GM23338 (cell line): ENCODE data around the gene RPA1. TPM values are rescaled to one million over a fixed set of nuclear protein-coding genes. Genes with fewer than 3 reads are reported as not detected.

Experiments
- ATAC-seq: fragments of 200-7000 bp; cut with Tn5 transposase; 3 replicates; pipeline ENCODE4 v1.9.1; 2020
- DNase-seq: peaks from one replicate; pipeline ENCODE4 v3.0.0-alpha.2; 2015; ENCODE audit warnings: low spot score
- H2AFZ ChIP-seq: fragments of 200-600 bp; sonication (generic); 2 replicates; pipeline ENCODE4 v1.8.0; 2016; ENCODE audit warnings: antibody characterized with exemption, mild to moderate bottlenecking, moderate library complexity
- H3F3A ChIP-seq: fragments of 200-600 bp; sonication (generic); replicated peaks from 2 replicates; pipeline ENCODE4 v1.8.0; 2017; ENCODE audit warnings: antibody characterized with exemption, mixed run types, low read depth
- H3K27ac ChIP-seq: fragments of 200-600 bp; sonication (generic); 2 replicates; pipeline ENCODE4 v1.6.1; 2016; ENCODE audit warnings: low read depth
- H3K27me3 ChIP-seq: fragments of 200-600 bp; sonication (generic); 2 replicates; pipeline ENCODE4 v1.8.0; 2016; ENCODE audit warnings: mild to moderate bottlenecking, mixed run types, moderate library complexity; ENCODE audit not compliant: insufficient read depth
- H3K36me3 ChIP-seq: fragments of 200-600 bp; sonication (generic); 2 replicates; pipeline ENCODE4 v1.8.0; 2016; ENCODE audit warnings: mild to moderate bottlenecking; ENCODE audit not compliant: insufficient read depth
- H3K4me1 ChIP-seq: fragments of 200-600 bp; sonication (generic); 2 replicates; pipeline ENCODE4 v1.8.0; 2016; ENCODE audit warnings: mild to moderate bottlenecking, moderate library complexity; ENCODE audit not compliant: insufficient read depth
- H3K4me2 ChIP-seq: fragments of 200-600 bp; sonication (generic); 2 replicates; pipeline ENCODE4 v1.7.1; 2017; ENCODE audit warnings: mixed run types
- H3K4me3 ChIP-seq: fragments of 200-600 bp; sonication (generic); 2 replicates; pipeline ENCODE4 v1.6.1; 2016; ENCODE audit warnings: mixed run types
- H3K79me2 ChIP-seq: fragments of 200-600 bp; sonication (generic); replicated peaks from 2 replicates; pipeline ENCODE4 v1.8.0; 2017; ENCODE audit warnings: mild to moderate bottlenecking; ENCODE audit not compliant: insufficient read depth
- H3K9me2 ChIP-seq: fragments of 200-600 bp; sonication (generic); 2 replicates; pipeline ENCODE4 v1.8.0; 2017; ENCODE audit not compliant: insufficient read depth
- H4K20me1 ChIP-seq: fragments of 200-600 bp; sonication (generic); replicated peaks from 2 replicates; pipeline ENCODE4 v1.8.0; 2017; ENCODE audit warnings: mild to moderate bottlenecking; ENCODE audit not compliant: insufficient read depth
- H3K27ac Mint-ChIP-seq: 2 replicates; pipeline ENCODE4 v1.8.0; 2020; ENCODE audit warnings: inconsistent platforms, mild to moderate bottlenecking, moderate library complexity, mixed read lengths
- H3K27me3 Mint-ChIP-seq: 3 replicates; pipeline ENCODE4 v1.8.0; 2022; ENCODE audit warnings: low read depth, mild to moderate bottlenecking, moderate library complexity, mixed read lengths, inconsistent platforms; ENCODE audit not compliant: insufficient read depth, poor library complexity
- H3K36me3 Mint-ChIP-seq: 3 replicates; pipeline ENCODE4 v1.8.0; 2021; ENCODE audit warnings: low read depth, mild to moderate bottlenecking, inconsistent platforms, moderate library complexity, mixed read lengths
- H3K4me1 Mint-ChIP-seq: 3 replicates; pipeline ENCODE4 v1.8.0; 2020; ENCODE audit warnings: mild to moderate bottlenecking, inconsistent platforms, mixed read lengths
- H3K4me3 Mint-ChIP-seq: 3 replicates; pipeline ENCODE4 v1.8.0; 2021; ENCODE audit warnings: moderate library complexity, mild to moderate bottlenecking, inconsistent platforms, mixed read lengths
- H3K9me3 Mint-ChIP-seq: 3 replicates; pipeline ENCODE4 v1.8.0; 2020; ENCODE audit warnings: moderate library complexity, mild to moderate bottlenecking, inconsistent platforms, mixed read lengths
- CREB1 ChIP-seq: fragments of 250-450 bp; sonication (Bioruptor Pico); IDR thresholded peaks from 2 replicates; pipeline ENCODE4 v1.5.0; 2020; ENCODE audit warnings: low read depth, mild to moderate bottlenecking, moderate library complexity
- ETS1 ChIP-seq: IDR thresholded peaks from 2 replicates; pipeline ENCODE4 v1.6.1; 2016; ENCODE audit warnings: antibody characterized with exemption
- EZH2 ChIP-seq: fragments of 200-600 bp; sonication (generic); IDR thresholded peaks from one replicate; pipeline ENCODE4 v1.8.0; 2017; ENCODE audit warnings: antibody characterized with exemption, mild to moderate bottlenecking, low read depth; ENCODE audit not compliant: unreplicated experiment
- EZH2phosphoT487 ChIP-seq: fragments of 200-600 bp; sonication (generic); IDR thresholded peaks from one replicate; pipeline ENCODE4 v1.8.1; 2018; ENCODE audit warnings: antibody characterized with exemption; ENCODE audit not compliant: unreplicated experiment
- JUNB ChIP-seq: IDR thresholded peaks from one replicate; pipeline ENCODE4 v1.6.1; 2016; ENCODE audit warnings: antibody characterized with exemption; ENCODE audit not compliant: unreplicated experiment
- NANOG ChIP-seq: IDR thresholded peaks from 2 replicates; pipeline ENCODE4 v1.6.1; 2016; ENCODE audit warnings: antibody characterized with exemption, borderline replicate concordance
- POLR2AphosphoS5 ChIP-seq: IDR thresholded peaks from 2 replicates; pipeline ENCODE4 v1.6.1; 2016; ENCODE audit warnings: antibody characterized with exemption, low read depth
- REST ChIP-seq: IDR thresholded peaks from one replicate; pipeline ENCODE4 v1.6.1; 2018; ENCODE audit warnings: antibody characterized with exemption; ENCODE audit not compliant: unreplicated experiment
- STAT1 ChIP-seq: IDR thresholded peaks from one replicate; pipeline ENCODE4 v1.6.1; 2016; ENCODE audit warnings: antibody characterized with exemption; ENCODE audit not compliant: unreplicated experiment
- ZNF331 ChIP-seq: fragments of 250-450 bp; sonication (Bioruptor Pico); IDR thresholded peaks from 2 replicates; pipeline ENCODE4 v1.5.0; 2020; ENCODE audit warnings: low read depth, mild to moderate bottlenecking, moderate library complexity
- polyA plus RNA-seq: library from polyadenylated mRNA; unstranded; fragments of >200 nt; fragmentation: Nextera tagmentation; extraction: Ambion mirVana; gene quantifications from 2 replicates; pipeline ENCODE4 v1.2.1, GENCODE V29; 2016
- total RNA-seq: library from RNA; depleted of rRNA; stranded (reverse); fragments of >200 nt; shearing (Covaris generic); gene quantifications from 2 replicates; pipeline ENCODE4 v1.2.3, GENCODE V29; 2014
- TF ChIP-seq, protein P1 (sequence below), 2 experiments: fragments of 200-600 bp in 1 of 2; sonication (generic) in 1 of 2; conservative IDR thresholded peaks; 2 replicates each; pipeline versions ENCODE4 v1.5.1 to v1.6.1; 2016 to 2017; ENCODE audit warnings: antibody characterized with exemption in 2 of 2, low read depth in 2 of 2, mild to moderate bottlenecking in 2 of 2, moderate library complexity in 1 of 2

Gene RPA1
- total and polyA plus RNA-seq, 2 experiments from 2014 or later, result 33.7 to 52.1 TPM

DNA sequence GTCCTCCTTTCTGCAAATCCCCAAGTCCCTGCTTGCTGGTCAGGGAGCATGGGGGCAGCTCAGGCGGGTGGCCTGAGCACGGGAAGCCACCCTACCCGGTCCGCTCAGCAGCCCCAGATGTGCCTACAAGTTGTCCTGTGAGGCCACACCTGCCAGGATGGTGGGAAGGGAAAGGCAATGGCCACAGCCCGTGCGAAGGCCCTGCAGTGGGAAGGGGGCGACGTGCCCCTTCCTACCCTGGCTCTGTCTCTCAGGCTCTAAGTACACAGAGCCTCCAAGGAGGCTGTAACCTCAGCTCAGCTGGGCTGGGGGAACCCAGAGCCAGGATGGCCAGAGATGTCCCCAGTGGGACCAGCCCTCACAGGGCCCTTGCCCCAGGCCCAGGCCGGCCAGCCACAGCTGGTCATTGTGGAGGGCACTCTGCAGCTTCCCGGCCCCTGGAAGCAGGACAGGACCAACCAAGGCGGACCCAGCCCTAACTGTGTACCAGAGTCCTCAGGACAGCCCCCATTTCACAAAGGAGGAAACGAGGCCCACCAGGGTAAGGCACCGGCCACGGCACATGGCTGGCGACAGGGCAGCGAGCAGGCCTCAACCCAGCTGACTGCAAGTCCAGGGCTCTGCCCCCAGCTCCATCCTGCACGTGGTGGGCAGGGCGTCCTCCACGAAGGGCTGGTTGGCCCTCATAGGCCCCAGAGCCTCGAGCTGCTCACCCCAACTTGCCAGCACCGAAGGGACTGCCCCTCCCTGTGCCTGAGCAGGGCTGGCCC, 113.0 kb downstream of the RPA1 start:
- Mint-ChIP-seq H3K9me3 (no peaks in the 10 kb centered on the region; the same call in 1 of the 3 replicates), H3K27me3 (peaks cover 14% of the 10 kb centered on the region), H3K27ac (no peak overlapping the region), H3K4me3 (no peak overlapping the region), H3K4me1 (peaks cover 5% of the 10 kb centered on the region; the same call in 2 of the 3 replicates), H3K36me3 (no peaks in the 10 kb centered on the region)
- Histone ChIP-seq H3K9me2 (no peaks in the 10 kb centered on the region), H2AFZ (no peak overlapping the region), H3K27me3 (no peaks in the 10 kb centered on the region), H3K4me3 (no peak overlapping the region), H3K4me1 (no peaks in the 10 kb centered on the region), H3K4me2 (no peak overlapping the region), H3K79me2 (no peaks in the 10 kb centered on the region), H4K20me1 (no peaks in the 10 kb centered on the region), H3K36me3 (no peaks in the 10 kb centered on the region), H3K27ac (no peak overlapping the region), H3F3A (no peaks in the 10 kb centered on the region)
- ATAC-seq, result no peak
- no peak for DNase-seq
- TF ChIP-seq, protein P1, sequence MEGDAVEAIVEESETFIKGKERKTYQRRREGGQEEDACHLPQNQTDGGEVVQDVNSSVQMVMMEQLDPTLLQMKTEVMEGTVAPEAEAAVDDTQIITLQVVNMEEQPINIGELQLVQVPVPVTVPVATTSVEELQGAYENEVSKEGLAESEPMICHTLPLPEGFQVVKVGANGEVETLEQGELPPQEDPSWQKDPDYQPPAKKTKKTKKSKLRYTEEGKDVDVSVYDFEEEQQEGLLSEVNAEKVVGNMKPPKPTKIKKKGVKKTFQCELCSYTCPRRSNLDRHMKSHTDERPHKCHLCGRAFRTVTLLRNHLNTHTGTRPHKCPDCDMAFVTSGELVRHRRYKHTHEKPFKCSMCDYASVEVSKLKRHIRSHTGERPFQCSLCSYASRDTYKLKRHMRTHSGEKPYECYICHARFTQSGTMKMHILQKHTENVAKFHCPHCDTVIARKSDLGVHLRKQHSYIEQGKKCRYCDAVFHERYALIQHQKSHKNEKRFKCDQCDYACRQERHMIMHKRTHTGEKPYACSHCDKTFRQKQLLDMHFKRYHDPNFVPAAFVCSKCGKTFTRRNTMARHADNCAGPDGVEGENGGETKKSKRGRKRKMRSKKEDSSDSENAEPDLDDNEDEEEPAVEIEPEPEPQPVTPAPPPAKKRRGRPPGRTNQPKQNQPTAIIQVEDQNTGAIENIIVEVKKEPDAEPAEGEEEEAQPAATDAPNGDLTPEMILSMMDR (conservative IDR thresholded peaks at IDR 0.05; ENCODE audit: low read depth in 2 of 2), result 0 out of 4 replicates have a peak, but pooled peaks of 1 of the 2 experiments have one; percentile 4
- no peak for TF ChIP-seq JUNB

DNA sequence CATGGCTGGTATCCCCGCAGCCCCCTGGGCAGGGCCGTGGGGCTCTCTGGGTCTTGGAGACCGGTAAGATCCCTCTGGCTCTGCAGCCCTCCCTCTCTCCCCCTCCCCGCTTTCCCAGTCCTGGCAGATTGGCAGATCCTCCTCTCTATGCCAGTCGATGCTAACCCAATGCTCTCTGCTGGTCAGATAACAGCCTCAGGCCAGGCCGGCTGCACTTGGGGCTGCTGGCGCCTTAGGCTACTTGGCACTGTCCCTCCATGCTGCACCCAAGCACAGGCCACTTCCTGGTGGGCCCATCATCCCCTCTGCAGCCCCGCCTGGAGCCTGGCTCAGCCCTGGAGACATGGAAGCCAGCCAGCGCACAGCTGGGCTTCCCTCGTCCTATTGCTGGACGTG, 113.6 kb downstream of the RPA1 start:
- Mint-ChIP-seq H3K27me3 (peaks cover 12% of the 10 kb centered on the region), H3K4me1 (peaks cover 5% of the 10 kb centered on the region; the same call in 2 of the 3 replicates), H3K4me3 (no peak overlapping the region)
- TF ChIP-seq ETS1 (no peak), EZH2phosphoT487 (no peak), EZH2 (no peak), POLR2AphosphoS5 (no peak), CREB1 (CRISPR knock-in tag) (no peak), ZNF331 (CRISPR knock-in tag) (no peak), STAT1 (no peak), REST (no peak), JUNB (no peak), NANOG (no peak)
- TF ChIP-seq, protein P1 (conservative IDR thresholded peaks at IDR 0.05; ENCODE audit: low read depth in 2 of 2), result no peak

More for the DNA sequence above, 113.6 kb downstream of the RPA1 start:
- Histone ChIP-seq H3K4me2 (no peak overlapping the region), H3K27ac (no peak overlapping the region), H3K27me3 (no peaks in the 10 kb centered on the region), H3F3A (no peaks in the 10 kb centered on the region), H3K9me2 (no peaks in the 10 kb centered on the region), H3K36me3 (no peaks in the 10 kb centered on the region), H3K79me2 (no peaks in the 10 kb centered on the region), H4K20me1 (no peaks in the 10 kb centered on the region), H3K4me1 (no peaks in the 10 kb centered on the region), H2AFZ (no peak overlapping the region), H3K4me3 (no peak overlapping the region)
- DNase-seq (no peak), ATAC-seq (no peak)
- no peaks in the 10 kb centered on the region for H3K36me3 Mint-ChIP-seq
- no peak overlapping the region for H3K27ac Mint-ChIP-seq
- no peaks in the 10 kb centered on the region; the same call in 1 of the 3 replicates for H3K9me3 Mint-ChIP-seq
